NCI-H2196 (cell line): ENCODE data around the gene ATOH8.
"Not testable (repeated sequence)": the region's sequence is repeated elsewhere in the genome, so short reads cannot be mapped to it uniquely, and the experiment has no call there.

Source experiments
- DNase-seq: peaks from one replicate; lab custom pipeline; 2025; ENCODE audit not compliant: unreplicated experiment; lab: John Stamatoyannopoulos, UW

The ATOH8 gene

GRCh38 chr2:85822766-85823165 is 69.0 kb downstream of the ATOH8 start:
- no peak for DNase-seq

DNA sequence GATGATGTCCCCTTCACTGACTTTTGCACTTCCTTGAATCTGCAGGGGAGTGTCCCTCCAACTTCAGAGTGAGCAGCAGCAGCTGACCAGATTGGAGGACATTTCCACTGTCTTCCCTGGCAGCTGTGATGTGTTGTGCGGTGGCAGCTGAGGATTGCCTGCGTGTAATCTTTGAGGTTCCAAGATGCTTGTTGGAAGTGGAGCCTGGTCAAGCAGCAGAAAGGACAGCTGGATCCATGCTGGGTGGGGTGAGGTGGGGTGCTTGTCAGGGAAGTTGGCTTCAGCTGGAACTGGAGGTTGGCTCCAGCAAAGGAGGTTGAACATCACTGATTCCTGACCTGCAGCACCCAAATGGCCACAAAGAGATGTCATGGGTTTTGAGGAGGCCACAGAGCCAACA is 70.2 kb downstream of the ATOH8 start:
- no peak for DNase-seq

GRCh38 chr2:85826990-85827878 is 73.4 kb downstream of the ATOH8 start:
- DNase-seq, result peak; percentile 68

GRCh38 chr2:85827879-85828569 is 74.2 kb downstream of the ATOH8 start:
- no peak for DNase-seq

- DNase-seq, result no peak
Observed at GRCh38 chr2:85828725-85829124, 74.9 kb downstream of the ATOH8 start.

DNA sequence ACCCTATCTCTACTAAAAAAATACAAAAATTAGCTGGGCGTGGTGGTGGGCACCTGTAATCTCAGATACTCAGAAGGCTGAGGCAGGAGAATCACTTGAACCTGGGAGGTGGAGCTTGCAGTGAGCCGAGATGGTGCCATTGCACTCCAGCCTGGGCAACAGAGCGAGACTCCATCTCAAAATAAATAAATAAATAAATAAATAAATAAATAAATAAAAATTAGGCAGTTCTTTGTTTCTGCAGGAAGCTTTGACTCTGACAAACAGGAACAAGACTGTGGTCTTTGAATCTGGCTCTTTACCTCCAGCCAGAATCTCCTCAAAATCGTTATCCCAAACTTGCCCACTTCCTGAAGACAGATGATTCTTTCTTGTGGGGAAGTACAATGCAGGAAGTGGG is 75.6 kb downstream of the ATOH8 start:
- not testable (repeated sequence) for DNase-seq

DNA sequence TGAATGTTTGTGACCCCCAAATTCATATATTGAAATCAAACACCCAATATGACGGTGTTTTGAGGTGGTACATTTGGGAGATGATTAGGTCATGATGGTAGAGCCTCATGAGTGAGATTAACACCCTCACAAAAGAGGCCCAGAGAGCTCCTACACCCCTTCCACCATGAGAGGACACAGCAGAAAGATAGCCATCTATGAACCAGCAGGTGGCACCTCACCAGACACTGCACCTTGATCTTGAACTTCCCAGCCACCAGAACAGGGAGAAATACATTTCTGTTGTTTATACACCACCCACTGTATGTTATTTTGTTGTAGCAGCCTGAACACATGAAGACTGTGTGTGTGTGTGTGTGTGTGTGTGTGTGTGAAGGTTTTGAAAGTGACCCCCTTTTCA is 76.9 kb downstream of the ATOH8 start:
- DNase-seq, result no peak

DNA sequence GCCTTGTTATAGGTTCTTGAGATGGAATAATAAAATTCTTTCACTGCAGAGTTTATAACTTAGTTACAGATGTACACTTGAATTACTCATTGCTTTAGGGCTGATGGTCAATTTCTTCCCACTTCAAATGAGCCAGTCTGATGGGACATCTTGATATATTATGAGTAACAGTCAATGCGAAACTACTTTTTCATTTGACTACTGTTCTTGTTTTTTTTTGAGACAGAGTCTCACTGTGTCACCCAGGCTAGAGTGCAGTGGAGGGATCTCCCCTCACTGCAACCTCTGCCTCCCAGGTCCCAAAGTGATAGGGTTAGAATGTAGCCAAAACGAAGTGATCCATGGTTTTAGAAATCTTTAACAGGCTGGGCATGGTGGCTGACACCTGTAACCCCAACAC is 77.9 kb downstream of the ATOH8 start:
- DNase-seq, result no peak

- no peak for DNase-seq
Observed at GRCh38 chr2:85834466-85834865, 80.7 kb downstream of the ATOH8 start.
